GM18505 (cell line): Measurements from ENCODE around the gene ATG7.
"Not testable (repeated sequence)": the region's sequence is repeated elsewhere in the genome, so short reads cannot be mapped to it uniquely, and the experiment has no call there.

Experiments used
- ATAC-seq: cut with Tn5 transposase; IDR thresholded peaks from one replicate; pipeline ENCODE4 v1.9.1; 2021; ENCODE audit not compliant: unreplicated experiment
- POLR2A ChIP-seq: IDR thresholded peaks from 4 replicates; pipeline ENCODE4 v1.6.1; 2011; ENCODE audit warnings: borderline replicate concordance; ENCODE audit not compliant: insufficient read depth, insufficient read length; ENCODE audit errors: extremely low read depth

The ATG7 gene

DNA sequence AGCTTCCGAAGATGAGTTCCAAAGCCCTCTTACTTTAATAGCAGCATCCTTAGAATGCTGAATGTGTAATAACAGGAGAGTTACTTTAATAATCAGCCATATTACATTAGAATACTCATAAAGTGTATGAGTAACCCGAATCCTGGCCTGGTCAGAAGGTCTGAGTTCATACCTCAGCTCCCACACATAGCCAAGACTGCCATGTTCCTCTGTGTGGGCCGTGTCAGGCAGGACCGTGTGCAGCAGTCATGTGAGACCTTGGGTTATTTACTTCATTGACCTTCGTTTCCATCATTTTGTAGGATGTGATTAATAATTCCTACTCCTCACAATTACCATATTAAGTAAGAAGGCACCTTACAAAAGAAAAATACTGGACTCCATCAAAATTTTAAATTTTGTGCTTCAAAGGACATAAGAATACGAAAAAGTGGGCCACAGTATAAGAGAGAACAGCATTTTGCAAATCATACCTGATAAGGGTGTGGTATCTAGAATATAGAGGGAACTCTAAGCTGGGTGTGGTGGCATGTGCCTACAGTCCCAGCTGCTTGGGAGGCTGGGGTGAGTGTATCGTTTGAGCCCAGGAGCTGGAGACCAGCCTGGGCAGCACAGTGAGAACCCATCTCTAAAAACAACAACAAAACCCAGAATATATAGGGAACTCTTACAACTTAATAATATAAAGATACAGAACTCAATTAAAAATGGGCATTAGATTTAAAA, 163.4 kb downstream of the ATG7 start:
- TF ChIP-seq POLR2A: no peak
- no peak for ATAC-seq

DNA sequence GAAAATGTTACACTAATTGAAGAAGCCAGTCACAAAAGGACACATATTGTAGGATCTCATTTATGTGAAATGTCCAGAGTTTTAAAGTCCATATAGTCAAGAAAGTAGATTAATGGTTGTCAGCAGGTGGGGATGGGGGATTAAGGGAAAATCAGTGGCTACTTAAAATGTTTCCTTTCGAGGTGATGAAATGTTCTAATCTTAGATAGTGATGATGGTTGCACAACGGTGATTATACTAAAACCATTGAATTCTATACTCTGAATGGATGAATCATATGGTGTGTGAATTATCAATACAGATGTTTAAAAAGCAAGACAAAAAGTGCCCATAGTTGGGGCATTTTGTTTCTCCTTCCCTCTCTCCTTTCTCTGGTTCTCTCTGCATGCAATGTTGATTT, 164.6 kb downstream of the ATG7 start:
- ATAC-seq: no peak
- TF ChIP-seq POLR2A: no peak

DNA sequence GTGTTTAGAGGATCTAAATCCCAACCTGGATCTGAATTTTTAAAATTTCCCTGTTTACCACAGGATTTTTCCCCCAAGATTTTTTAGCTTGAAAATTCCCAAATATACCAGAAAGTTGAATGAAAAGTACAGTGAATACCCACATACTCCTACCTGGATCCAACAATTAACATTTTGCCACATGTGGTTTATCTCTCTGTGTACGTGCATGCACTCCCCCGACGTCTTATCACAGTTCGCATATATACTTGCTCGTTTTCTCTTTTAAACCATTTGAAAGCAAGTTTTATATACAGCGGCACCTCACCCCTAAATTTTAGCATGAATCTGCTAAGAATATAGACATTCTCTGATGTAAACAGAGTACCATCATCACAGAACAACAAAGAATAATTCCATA, 165.3 kb downstream of the ATG7 start:
- no peak for TF ChIP-seq POLR2A
- no peak for ATAC-seq

DNA sequence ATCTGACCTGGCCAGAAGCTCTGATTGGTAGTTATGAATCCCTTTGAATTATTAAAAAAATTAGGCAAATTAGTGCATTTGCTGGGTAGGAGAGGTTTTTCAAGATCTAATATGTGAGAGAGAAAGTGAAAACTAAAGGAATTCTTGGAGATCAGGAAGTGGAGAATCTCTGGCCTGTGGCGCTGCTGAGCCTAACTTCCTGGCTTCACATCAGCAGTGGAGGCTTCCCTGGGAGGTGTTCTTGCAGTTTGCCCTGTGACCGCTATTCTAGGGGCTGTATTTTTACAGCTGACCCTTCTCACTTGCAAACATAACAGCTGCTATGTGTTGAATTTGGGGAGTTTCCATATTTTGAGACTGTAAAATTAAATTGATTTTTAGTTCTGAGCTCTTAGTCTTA, 166.4 kb downstream of the ATG7 start:
- ATAC-seq: no peak
- TF ChIP-seq POLR2A: no peak

DNA sequence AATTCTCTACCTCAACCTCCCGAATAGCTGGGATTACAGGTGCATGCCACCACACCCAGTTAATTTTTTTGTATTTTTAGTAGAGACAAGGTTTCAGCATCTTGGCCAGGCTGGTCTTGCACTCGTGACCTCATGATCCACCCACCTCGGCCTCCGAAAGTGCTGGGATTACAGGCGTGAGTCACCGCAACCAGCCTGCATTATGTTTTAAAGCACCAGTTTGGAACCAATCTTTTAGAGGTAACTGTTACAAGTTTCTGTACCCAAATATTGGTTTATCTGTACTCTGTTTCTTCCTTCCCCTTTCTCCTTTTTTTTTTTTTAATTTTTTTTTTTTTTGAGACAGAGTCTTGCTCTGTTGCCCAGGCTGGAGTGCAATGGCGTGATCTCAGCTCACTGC, 169.1 kb downstream of the ATG7 start:
- ATAC-seq: not testable (repeated sequence)

DNA sequence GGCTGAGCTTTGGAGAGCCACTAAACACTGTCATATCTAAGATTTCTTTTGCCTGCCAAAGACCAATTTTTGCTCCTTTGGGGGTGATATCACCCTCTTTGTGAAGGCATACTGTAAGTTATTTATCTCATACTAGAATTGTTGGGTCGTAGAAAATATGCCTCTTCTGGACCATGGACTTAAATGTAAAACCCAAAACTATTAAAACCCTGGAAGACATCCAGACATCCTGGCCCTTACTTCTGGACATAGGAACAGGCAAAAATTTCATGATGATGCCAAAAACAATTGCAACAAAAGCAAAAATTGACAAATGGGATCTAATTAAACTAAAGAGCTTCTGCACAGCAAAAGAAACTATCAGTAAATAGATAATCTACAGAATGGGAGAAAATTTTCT, 172.2 kb downstream of the ATG7 start:
- no peak for TF ChIP-seq POLR2A
- ATAC-seq: no peak

DNA sequence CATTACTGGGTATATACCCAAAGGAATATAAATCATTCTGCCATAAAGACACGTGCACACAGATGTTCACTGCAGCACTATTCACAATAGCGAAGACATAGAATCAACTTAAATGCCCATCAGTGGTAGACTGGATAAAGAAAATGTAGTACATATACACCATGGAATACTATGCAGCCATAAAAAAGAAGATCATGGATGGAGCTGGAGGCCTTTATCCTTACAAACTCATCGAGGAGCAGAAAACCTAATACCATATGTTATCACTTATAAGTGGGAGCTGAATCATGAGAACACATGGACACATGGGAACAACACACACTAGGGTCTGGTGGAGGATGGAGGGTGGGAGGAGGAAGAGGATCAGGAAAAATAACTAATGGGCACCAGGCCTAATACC, 173.0 kb downstream of the ATG7 start:
- ATAC-seq: not testable (repeated sequence)

DNA sequence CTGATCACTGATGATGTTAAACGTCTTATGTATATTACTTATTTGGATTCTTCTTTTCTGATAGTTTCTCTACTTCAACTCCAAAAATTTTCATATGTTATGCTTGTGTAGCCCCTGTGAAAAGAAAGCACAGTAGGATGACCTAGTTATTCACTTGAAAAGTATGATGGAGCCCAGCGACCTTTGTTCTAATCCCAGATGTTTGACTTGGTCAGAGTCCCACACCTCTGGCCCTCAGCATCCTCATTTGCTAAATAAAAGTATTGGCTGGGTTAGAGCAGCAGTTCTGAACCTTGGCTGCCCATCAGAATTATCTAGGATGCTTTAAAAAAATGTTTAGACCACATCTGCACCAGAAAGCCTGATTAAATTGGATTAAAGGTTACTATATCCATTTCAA, 173.7 kb downstream of the ATG7 start:
- no peak for ATAC-seq
- TF ChIP-seq POLR2A: no peak

DNA sequence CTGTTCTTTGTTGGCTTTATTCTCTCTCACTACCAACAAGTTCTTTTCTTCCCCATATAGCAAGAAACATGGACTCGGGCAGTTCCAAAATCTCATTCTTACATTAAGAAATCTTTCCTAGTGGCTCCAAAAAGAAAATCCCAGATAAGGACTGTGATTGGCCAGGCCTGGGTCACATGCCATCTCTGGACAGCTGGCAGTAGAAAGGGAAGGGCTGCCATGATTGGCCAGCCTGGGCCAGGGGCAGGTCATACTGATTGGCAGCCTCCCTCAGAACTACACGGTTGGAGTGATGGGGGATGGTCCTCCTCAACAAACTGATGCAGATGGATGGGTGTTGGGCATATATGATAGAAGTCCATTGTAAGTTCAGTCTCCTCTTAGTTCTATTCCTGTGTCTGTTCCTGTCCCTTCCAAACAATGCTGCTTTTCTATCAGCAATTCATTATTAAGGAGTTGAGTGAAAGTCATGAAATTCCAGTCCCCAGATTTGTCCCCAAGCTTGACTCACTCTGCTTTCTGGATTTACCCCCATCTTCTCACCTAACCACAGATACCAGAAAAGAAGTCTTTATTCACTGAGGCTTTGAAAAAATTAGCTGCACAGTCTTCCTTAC, 175.5 kb downstream of the ATG7 start:
- no peak for ATAC-seq
- TF ChIP-seq POLR2A: no peak

DNA sequence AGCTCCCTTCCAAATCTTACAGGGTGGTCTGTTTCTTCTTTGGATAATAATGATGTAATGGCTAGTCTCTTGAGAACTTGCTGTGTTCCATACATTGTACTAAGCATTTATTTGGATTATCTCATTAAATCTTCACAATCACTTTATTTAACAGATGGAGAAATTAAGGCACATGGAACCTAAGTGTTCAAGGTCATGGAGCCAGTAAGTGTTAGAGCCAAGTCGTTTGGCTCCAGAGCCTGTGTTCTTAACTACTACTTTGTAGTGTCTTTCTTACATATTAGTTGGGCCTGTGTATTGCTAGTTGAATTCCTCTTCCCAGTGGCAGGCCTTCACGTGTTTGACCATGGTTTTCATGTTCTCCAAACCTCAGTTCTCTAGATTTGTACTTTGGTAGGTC, 177.8 kb downstream of the ATG7 start:
- no peak for ATAC-seq

DNA sequence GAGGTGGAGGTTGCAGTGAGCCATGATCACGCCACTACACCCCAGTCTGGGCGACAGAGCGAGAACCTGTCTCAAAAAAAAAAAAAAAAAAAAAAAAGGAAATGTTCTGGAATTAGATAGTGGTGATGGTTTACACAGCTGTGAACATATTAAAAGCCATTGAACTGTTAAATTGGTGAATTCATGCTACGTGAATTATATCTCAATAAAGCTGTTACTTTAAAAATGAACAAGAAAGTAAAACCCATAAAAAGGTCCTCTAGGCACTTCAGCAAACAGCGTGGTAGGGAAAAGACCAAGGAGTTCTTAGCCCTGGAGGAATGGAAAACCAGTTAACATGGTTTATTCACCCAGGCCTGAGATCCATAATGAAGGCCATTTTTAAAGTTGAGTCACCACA, 180.1 kb downstream of the ATG7 start:
- no peak for ATAC-seq
- TF ChIP-seq POLR2A: no peak

More for the DNA sequence above, 177.8 kb downstream of the ATG7 start:
- no peak for TF ChIP-seq POLR2A

DNA sequence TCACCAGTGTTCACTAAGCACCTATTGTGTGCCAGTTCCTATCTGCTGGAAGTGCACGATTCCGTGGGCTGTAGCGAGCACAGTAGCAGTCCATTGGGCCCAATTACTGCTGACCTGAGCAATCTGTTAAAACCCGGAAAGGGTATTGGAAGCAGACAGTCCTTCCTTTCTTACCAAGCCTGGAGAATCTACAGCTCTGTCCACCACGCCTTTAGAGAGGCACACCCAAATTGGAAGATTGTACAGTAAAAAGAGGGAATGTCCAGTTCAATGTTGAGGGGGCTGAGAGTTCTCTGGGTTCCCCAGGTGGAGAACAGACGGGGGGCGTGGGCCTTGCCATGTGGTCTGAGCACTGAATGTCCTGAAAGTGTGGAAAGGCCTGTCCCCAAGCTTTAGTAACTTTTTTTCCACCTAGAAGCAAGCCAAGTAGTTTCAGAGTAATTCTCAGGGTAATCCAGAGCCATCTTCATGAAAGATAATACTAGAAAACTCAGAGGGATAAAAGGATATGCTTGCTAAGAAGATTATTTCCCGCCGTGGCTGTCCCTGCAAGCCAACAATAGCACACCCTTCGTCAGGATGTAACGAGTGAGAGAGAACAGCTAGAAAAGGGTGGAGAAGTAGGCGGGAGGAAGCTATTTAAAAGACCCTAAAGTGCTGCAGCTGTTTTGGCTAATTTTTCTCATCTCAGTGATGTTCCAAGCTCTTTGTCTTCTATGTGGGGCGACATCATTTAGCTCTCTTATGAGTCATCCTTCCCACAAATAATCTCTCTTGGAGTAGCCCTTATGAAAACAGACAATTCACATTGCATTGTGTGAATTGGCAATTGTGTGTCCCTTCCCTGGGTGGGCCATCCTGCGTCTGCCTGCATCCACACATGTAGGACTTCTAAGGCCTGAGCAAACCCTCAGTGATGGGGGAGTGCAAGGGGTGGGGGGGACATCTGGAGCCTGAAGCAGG, 181.0 kb downstream of the ATG7 start:
- ATAC-seq: no peak

DNA sequence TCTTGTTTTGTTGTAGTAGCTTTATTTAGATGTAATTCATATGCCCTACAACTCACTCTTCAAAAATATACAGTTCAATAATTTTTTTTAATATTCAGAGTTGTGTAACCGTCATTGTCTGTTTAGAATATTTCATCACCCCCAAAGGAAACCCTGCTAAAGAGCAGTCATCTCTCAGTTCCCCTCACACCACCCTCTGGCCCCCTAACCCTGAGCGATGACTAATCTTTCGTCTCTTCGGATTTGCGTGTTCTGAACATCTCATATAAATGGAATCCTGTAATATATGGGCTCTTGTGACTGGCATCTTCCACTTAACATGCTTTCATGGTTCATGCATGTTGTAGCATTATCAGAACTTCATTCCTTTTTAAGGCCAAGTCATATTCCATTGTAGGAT, 183.8 kb downstream of the ATG7 start:
- no peak for TF ChIP-seq POLR2A
- ATAC-seq: no peak

More for the DNA sequence above, 181.0 kb downstream of the ATG7 start:
- no peak for TF ChIP-seq POLR2A

DNA sequence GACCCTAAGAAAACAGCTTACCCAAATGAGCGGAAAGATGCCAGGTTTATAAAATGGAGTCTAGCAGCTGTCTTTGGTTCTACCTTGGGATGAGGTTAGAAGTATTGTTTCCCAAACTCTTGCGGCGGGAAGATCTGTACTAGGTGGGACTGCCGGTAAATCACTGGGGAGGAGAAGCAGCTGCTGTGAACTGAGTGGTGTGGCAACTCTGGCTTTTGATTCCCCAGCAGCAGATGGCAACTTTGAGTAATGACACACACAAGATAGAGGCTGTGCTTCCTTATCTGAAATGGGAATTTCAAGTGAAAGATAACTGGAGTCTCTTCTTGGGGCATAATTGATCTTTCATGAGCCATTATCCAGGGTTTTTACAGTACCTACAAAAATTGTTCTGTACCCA, 184.9 kb downstream of the ATG7 start:
- no peak for TF ChIP-seq POLR2A
- no peak for ATAC-seq
